Adrenal gland (tissue), 5 donors: ENCODE data around the gene WDR20.

Experiments used
- POLR2A ChIP-seq, 2 donors: fragments of 450-650 bp; IDR thresholded peaks; one replicate each; pipeline ENCODE4 v1.6.1; 2017; ENCODE audit warnings: antibody characterized with exemption in 2 of 2, mild to moderate bottlenecking in 2 of 2, moderate library complexity in 1 of 2
- TF ChIP-seq, protein P1 (sequence below), 6 experiments: fragments of 450-650 bp in 4 of 6; fragments of 200-600 bp in 2 of 6; sonication (generic) in 1 of 6; IDR thresholded peaks; 1 replicate in 5 of 6; 2 replicates in 1 of 6; pipeline versions ENCODE4 v1.5.1 to v1.8.0; 2016 to 2021; ENCODE audit warnings: antibody characterized with exemption in 6 of 6, mild to moderate bottlenecking in 2 of 6, moderate library complexity in 1 of 6
- donor health status: DM: no; HTN: no; CAD: no.

DNA sequence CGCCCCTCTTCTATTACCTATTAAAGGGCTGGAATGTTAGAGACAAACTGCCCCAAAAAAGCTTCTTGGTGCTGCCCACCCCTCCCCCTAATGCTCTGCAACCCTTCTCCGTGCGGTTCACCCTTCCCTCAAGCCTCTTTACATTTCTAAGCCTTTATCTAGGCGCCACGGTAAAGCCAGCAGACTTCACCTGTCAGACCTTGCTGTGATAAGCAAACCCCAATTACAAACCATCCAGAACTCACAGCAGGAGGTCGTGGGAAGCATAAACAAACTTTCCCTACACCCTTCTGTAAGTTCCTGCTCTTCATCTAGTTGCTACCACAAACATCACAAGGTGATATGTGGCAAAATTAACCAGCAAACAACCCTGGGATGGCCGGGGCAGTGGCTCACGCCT is 108.4 kb downstream of the WDR20 start:
- TF ChIP-seq POLR2A (IDR thresholded peaks at IDR 0.05): no peak
- TF ChIP-seq, protein P1, sequence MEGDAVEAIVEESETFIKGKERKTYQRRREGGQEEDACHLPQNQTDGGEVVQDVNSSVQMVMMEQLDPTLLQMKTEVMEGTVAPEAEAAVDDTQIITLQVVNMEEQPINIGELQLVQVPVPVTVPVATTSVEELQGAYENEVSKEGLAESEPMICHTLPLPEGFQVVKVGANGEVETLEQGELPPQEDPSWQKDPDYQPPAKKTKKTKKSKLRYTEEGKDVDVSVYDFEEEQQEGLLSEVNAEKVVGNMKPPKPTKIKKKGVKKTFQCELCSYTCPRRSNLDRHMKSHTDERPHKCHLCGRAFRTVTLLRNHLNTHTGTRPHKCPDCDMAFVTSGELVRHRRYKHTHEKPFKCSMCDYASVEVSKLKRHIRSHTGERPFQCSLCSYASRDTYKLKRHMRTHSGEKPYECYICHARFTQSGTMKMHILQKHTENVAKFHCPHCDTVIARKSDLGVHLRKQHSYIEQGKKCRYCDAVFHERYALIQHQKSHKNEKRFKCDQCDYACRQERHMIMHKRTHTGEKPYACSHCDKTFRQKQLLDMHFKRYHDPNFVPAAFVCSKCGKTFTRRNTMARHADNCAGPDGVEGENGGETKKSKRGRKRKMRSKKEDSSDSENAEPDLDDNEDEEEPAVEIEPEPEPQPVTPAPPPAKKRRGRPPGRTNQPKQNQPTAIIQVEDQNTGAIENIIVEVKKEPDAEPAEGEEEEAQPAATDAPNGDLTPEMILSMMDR (IDR thresholded peaks at IDR 0.05): no peak
